Transverse colon (tissue), 4 donors: ENCODE results near the gene TOP1. TPM values are rescaled to one million over a fixed set of nuclear protein-coding genes. Genes with fewer than 3 reads are reported as not detected.

Source experiments
- DNase-seq: peaks from one replicate; pipeline ENCODE4 v3.0.0-alpha.2; 2019
- H3K27ac ChIP-seq, 4 donors: fragments of 200-600 bp; sonication (generic); 2 replicates each; pipeline ENCODE4 v1.5.1; 2016 to 2018; ENCODE audit warnings: inconsistent platforms in 4 of 4
- H3K27me3 ChIP-seq: fragments of 200-600 bp; sonication (generic); 2 replicates; pipeline ENCODE4 v1.5.1; 2017; ENCODE audit warnings: inconsistent platforms
- H3K36me3 ChIP-seq, 4 donors: fragments of 200-600 bp; sonication (generic); 2 replicates each; pipeline ENCODE4 v1.5.1; 2017 to 2019; ENCODE audit warnings: inconsistent platforms in 4 of 4
- H3K4me1 ChIP-seq, 4 donors: fragments of 200-600 bp; sonication (generic); 2 replicates each; pipeline ENCODE4 v1.5.1; 2017 to 2020; ENCODE audit warnings: inconsistent platforms in 4 of 4
- H3K4me3 ChIP-seq, 4 donors: fragments of 200-600 bp; sonication (generic); 1 replicate in 1 of 4; 2 replicates in 3 of 4; pipeline versions ENCODE4 v1.5.1 to v1.6.1; 2017 to 2019; ENCODE audit warnings: inconsistent platforms in 4 of 4
- H3K9me3 ChIP-seq, 2 donors: fragments of 200-600 bp; sonication (generic); 2 replicates each; pipeline ENCODE4 v1.5.1; 2017 to 2019; ENCODE audit warnings: inconsistent platforms in 2 of 2
- CTCF ChIP-seq, 5 experiments: fragments of 200-600 bp in 3 of 5; fragments of 450-650 bp in 2 of 5; sonication (generic) in 3 of 5; IDR thresholded peaks; 1 replicate in 2 of 5; 2 replicates in 3 of 5; pipeline ENCODE4 v1.5.1; 2016 to 2017; ENCODE audit warnings: antibody characterized with exemption in 5 of 5, inconsistent platforms in 3 of 5, mild to moderate bottlenecking in 2 of 5, moderate library complexity in 1 of 5
- EP300 ChIP-seq: sonication (generic); formaldehyde crosslinking; IDR thresholded peaks from one replicate; pipeline ENCODE4 v1.6.1; 2017; ENCODE audit warnings: antibody characterized with exemption, low read depth
- POLR2A ChIP-seq: fragments of 450-650 bp; IDR thresholded peaks from one replicate; pipeline ENCODE4 v1.6.1; 2016; ENCODE audit warnings: antibody characterized with exemption, mild to moderate bottlenecking, moderate library complexity
- POLR2AphosphoS5 ChIP-seq, 3 donors: sonication (generic); formaldehyde crosslinking; IDR thresholded peaks; one replicate each; pipeline ENCODE4 v1.6.1; 2016; ENCODE audit warnings: antibody characterized with exemption in 3 of 3
- WGBS, 2 donors: methylation state at CpG; one replicate each; pipeline ENCODE4 v1.1.5; 2018; ENCODE audit warnings: low coverage in 1 of 2; 5-methylcytosine and 5-hydroxymethylcytosine counted together
- in situ Hi-C, 4 donors: fragments of 200-750 bp; cut with MboI; loops; one replicate each; pipeline versions ENCODE4 v1.15.0 to v1.15.1; 2017; ENCODE audit warnings: low sequenced_read_pairs in 3 of 4, low pct_ligation_motif_present in 1 of 4, low pct_unique_long_range_greater_than_20kb in 1 of 4
- intact Hi-C: fragments of 100-400 bp; cut with DNase I; formaldehyde crosslinking; loops from one replicate; pipeline ENCODE4 v1.15.1; 2023; ENCODE audit warnings: low total_unique reads
- total RNA-seq, 4 donors: library from RNA; depleted of rRNA; stranded (reverse); fragments of >200 nt; gene quantifications; one replicate each; pipeline ENCODE4 v1.1.0, GENCODE V29; 2016

Gene TOP1
- total RNA-seq, 4 donors from 2014 or later: 29.6 to 52.3 (median 36.9) TPM

- in situ Hi-C loops (loop anchor here in 1 of 4 donors (25.0 kb wide), 1 partner anchor 343 kb away; the partner anchor contains the start of gene LPIN3), intact Hi-C loops (loop anchor here (5.0 kb wide), 1 partner anchor 93 kb away; no protein-coding TSS in a partner anchor)
- TF ChIP-seq POLR2A (no peak), EP300 (no peak), POLR2AphosphoS5 (IDR thresholded peaks at IDR 0.05) (no peak), CTCF (IDR thresholded peaks at IDR 0.05) (no peak)
- Histone ChIP-seq H3K9me3 (no peaks in the 10 kb centered on the region), H3K27ac (no peak overlapping the region), H3K4me1 (peaks cover 0 to 13% (median 3%) of the 10 kb centered on the region in 4 donors), H3K27me3 (no peaks in the 10 kb centered on the region), H3K4me3 (no peak overlapping the region), H3K36me3 (no peaks in the 10 kb centered on the region)
- 74 to 83% methylated on average over 5 of the region's 5 CpGs for whole genome bisulfite sequencing, 2 donors
- DNase-seq: no peak
Observed at GRCh38 chr20:40993794-40994540, 34.7 kb upstream of the TOP1 start.

- no peaks in the 10 kb centered on the region for H3K36me3 ChIP-seq
- TF ChIP-seq EP300 (no peak), CTCF (IDR thresholded peaks at IDR 0.05) (no peak)
- H3K9me3 ChIP-seq: no peaks in the 10 kb centered on the region
- in situ Hi-C loops: loop anchor here in 1 of 4 donors (25.0 kb wide), 1 partner anchor 341 kb away; the partner anchor contains the start of gene LPIN3
- H3K27me3 ChIP-seq: no peaks in the 10 kb centered on the region
- H3K4me1 ChIP-seq: peaks cover 0 to under 1% (median 0%) of the 10 kb centered on the region in 4 donors
- H3K27ac ChIP-seq: no peak overlapping the region
- H3K4me3 ChIP-seq: no peak overlapping the region
- WGBS, 2 donors: 91 to 94% methylated on average over 1 of the region's 1 CpG
- no peak for DNase-seq
- intact Hi-C loops: no loop called here
Observed at GRCh38 chr20:40996326-40996725, 32.3 kb upstream of the TOP1 start.

GRCh38 chr20:40997116-40997515 is 31.5 kb upstream of the TOP1 start:
- Histone ChIP-seq H3K27me3 (no peaks in the 10 kb centered on the region), H3K4me1 (peaks cover 0 to under 1% (median 0%) of the 10 kb centered on the region in 4 donors), H3K9me3 (no peaks in the 10 kb centered on the region), H3K27ac (no peak overlapping the region), H3K4me3 (no peak overlapping the region), H3K36me3 (no peaks in the 10 kb centered on the region)
- WGBS, 2 donors: 80 to 100% methylated on average over 2 to 6 of the region's 6 CpGs
- intact Hi-C loops: no loop called here
- no peak for DNase-seq
- in situ Hi-C loops: loop anchor here in 1 of 4 donors (25.0 kb wide), 1 partner anchor 340 kb away; the partner anchor contains the start of gene LPIN3
- TF ChIP-seq POLR2A (no peak), EP300 (no peak), CTCF (IDR thresholded peaks at IDR 0.05) (no peak), POLR2AphosphoS5 (IDR thresholded peaks at IDR 0.05) (no peak)

DNA sequence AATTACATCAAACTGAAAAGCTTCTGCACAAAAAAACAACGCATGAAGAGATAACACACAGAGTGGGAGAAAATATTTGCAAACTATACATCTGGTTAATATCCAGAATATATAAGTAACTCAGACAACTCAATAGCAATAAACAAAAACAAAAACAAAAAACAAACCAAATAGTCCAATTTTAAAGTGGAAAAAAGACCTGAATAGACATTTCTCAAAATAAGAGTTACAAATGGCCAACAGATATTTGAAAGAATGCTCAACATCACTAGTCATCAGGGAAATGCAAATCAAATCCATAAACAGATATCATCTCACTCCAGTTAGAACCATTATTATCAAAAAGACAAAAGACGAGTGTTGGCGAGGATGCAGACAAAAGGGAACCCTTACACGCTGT is 28.8 kb upstream of the TOP1 start:
- Histone ChIP-seq H3K27me3 (no peaks in the 10 kb centered on the region), H3K36me3 (no peaks in the 10 kb centered on the region), H3K4me3 (no peak overlapping the region), H3K27ac (no peak overlapping the region), H3K4me1 (peaks cover 13 to 28% (median 22%) of the 10 kb centered on the region in 4 donors), H3K9me3 (no peaks in the 10 kb centered on the region)
- in situ Hi-C loops (loop anchor here in 1 of 4 donors (25.0 kb wide), 1 partner anchor 337 kb away; the partner anchor contains the start of gene LPIN3), intact Hi-C loops (no loop called here)
- 80 to 100% methylated on average over 4 of the region's 4 CpGs for WGBS, 2 donors
- DNase-seq: no peak
- no peak for TF ChIP-seq EP300
- no peak for TF ChIP-seq POLR2A
- TF ChIP-seq CTCF (IDR thresholded peaks at IDR 0.05): no peak
- TF ChIP-seq POLR2AphosphoS5 (IDR thresholded peaks at IDR 0.05): no peak
